Upper lobe of left lung (tissue), 6 donors: ENCODE data around the gene CD247. TPM values are rescaled to one million over a fixed set of nuclear protein-coding genes. Genes with fewer than 3 reads are reported as not detected.
A peak's percentile ranks its signal among the peaks of the same experiment; 100 is the strongest.

Source experiments
- ATAC-seq, 2 donors: fragments of 200-7000 bp; cut with Tn5 transposase; one replicate each; pipeline ENCODE4 v1.9.1; 2022; ENCODE audit warnings: mild to moderate bottlenecking in 2 of 2, moderate library complexity in 2 of 2; ENCODE audit not compliant: low FRiP score in 2 of 2
- DNase-seq, 2 donors: peaks; one replicate each; pipeline ENCODE4 v3.0.0-alpha.2; 2019 to 2020
- H3K27ac ChIP-seq, 4 donors: fragments of 200-600 bp; sonication (generic); one replicate each; pipeline ENCODE4 v1.5.1; 2016 to 2019
- H3K27me3 ChIP-seq, 4 donors: fragments of 200-600 bp; sonication (generic); one replicate each; pipeline ENCODE4 v1.5.1; 2017 to 2019
- H3K36me3 ChIP-seq, 4 donors: fragments of 200-600 bp; sonication (generic); one replicate each; pipeline ENCODE4 v1.5.1; 2016 to 2019
- H3K4me1 ChIP-seq, 4 donors: fragments of 200-600 bp; sonication (generic); one replicate each; pipeline ENCODE4 v1.5.1; 2018 to 2019
- H3K4me3 ChIP-seq, 4 donors: fragments of 200-600 bp; sonication (generic); one replicate each; pipeline ENCODE4 v1.5.1; 2017 to 2019; ENCODE audit warnings: mild to moderate bottlenecking in 2 of 4, moderate library complexity in 1 of 4
- H3K9me3 ChIP-seq, 4 donors: fragments of 200-600 bp; sonication (generic); one replicate each; pipeline ENCODE4 v1.5.1; 2018 to 2019
- EP300 ChIP-seq, 4 donors: sonication (generic); formaldehyde crosslinking; IDR thresholded peaks; one replicate each; pipeline ENCODE4 v1.5.1; 2017; ENCODE audit warnings: antibody characterized with exemption in 4 of 4, control low read depth in 2 of 4
- POLR2A ChIP-seq, 4 donors: fragments of 450-650 bp; IDR thresholded peaks; one replicate each; pipeline ENCODE4 v1.5.1; 2016 to 2017; ENCODE audit warnings: antibody characterized with exemption in 4 of 4, mild to moderate bottlenecking in 2 of 4
- POLR2AphosphoS5 ChIP-seq, 2 donors: sonication (generic); formaldehyde crosslinking; IDR thresholded peaks; one replicate each; pipeline ENCODE4 v1.5.1; 2017; ENCODE audit warnings: antibody characterized with exemption in 2 of 2
- WGBS, 2 donors: methylation state at CpG; one replicate each; pipeline ENCODE4 v1.1.5; 2017 to 2018; 5-methylcytosine and 5-hydroxymethylcytosine counted together
- total RNA-seq, 6 donors: library from RNA; depleted of rRNA in 4 of 6; stranded (reverse); fragments of >200 nt in 4 of 6; gene quantifications; one replicate each; pipeline versions ENCODE4 v1.1.0 to v1.2.1, GENCODE V29; 2016 to 2021
- TF ChIP-seq, protein P1 (sequence below), 6 experiments: fragments of 450-650 bp in 4 of 6; fragments of 200-600 bp in 2 of 6; sonication (generic) in 2 of 6; IDR thresholded peaks; one replicate each; pipeline ENCODE4 v1.5.1; 2016 to 2019; ENCODE audit warnings: antibody characterized with exemption in 6 of 6
- donor health status: DM: no; HTN: no; CAD: no; lungs with moderate emphysema.
- donor health status: DM: no; HTN: yes; CAD: no; lungs with severe emphysema.

CD247 gene
- total RNA-seq, 6 donors from 2014 or later = 5.0 to 14.7 (median 8.7) TPM

DNA sequence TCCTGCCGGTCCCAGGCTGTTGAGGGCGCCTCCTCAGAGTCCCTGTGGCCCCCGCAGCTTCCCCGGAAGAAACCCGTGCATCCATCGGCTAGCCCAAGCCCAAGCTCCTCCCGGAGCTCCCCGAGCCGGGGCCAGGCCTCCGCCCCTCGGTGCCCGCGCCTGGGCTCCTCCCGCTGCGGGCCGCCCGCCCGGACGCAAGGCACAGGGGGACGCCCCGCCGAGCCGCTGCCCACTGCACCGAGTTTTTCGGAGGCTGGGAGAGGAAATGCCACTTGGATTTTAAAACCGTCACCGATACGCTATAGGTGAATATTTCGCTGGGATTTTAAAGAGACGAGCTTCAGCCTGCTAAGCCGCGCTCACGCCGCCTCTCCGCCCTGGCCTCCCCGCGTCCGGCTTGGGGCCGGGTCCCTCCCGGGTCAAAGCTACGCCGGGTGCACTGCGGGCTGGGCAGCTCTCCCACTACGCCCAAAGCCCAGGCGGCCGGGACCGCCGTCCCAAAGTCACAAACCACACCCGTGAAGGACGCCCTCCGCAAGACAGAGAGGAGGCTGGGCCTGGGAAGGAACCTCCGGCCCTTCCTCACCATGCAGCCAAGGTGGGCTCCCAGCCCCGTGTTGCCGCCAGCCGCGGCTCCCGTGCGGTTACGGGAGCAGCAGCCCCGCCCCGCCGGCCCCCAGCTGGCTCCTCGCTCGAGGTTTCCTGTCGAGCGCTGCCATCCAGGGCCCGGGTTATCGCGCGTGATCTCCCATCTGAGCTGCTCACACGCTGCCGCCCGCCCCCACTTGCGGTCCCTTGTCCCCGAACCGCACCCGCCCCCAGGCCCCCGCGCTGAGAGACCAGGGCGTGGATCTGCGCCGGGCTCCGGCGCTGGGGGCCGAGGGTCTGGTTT, 63.2 kb downstream of the CD247 start:
- H3K36me3 ChIP-seq = no peaks in the 10 kb centered on the region
- DNase-seq (peak; percentile 80 to 94), ATAC-seq (peak; percentile 71 to 91)
- peak overlapping the region; percentile 58 to 84 (median 68) for H3K4me3 ChIP-seq
- TF ChIP-seq POLR2AphosphoS5 (IDR thresholded peaks at IDR 0.05) = peak in 1 of 2 donors; percentile 3
- peak in 2 of 4 donors; percentile 27 to 65 for TF ChIP-seq POLR2A (IDR thresholded peaks at IDR 0.05)
- TF ChIP-seq, protein P1, sequence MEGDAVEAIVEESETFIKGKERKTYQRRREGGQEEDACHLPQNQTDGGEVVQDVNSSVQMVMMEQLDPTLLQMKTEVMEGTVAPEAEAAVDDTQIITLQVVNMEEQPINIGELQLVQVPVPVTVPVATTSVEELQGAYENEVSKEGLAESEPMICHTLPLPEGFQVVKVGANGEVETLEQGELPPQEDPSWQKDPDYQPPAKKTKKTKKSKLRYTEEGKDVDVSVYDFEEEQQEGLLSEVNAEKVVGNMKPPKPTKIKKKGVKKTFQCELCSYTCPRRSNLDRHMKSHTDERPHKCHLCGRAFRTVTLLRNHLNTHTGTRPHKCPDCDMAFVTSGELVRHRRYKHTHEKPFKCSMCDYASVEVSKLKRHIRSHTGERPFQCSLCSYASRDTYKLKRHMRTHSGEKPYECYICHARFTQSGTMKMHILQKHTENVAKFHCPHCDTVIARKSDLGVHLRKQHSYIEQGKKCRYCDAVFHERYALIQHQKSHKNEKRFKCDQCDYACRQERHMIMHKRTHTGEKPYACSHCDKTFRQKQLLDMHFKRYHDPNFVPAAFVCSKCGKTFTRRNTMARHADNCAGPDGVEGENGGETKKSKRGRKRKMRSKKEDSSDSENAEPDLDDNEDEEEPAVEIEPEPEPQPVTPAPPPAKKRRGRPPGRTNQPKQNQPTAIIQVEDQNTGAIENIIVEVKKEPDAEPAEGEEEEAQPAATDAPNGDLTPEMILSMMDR (IDR thresholded peaks at IDR 0.05) = peak in 1 of 6 experiments; percentile 6
- no peak for TF ChIP-seq EP300 (IDR thresholded peaks at IDR 0.05)
- 0 to 4% methylated on average over 10 to 39 of the region's 85 CpGs for WGBS, 2 donors
- peaks cover 5 to 10% (median 7%) of the 10 kb centered on the region in 4 donors for H3K4me1 ChIP-seq
- H3K27me3 ChIP-seq = no peaks in the 10 kb centered on the region
- H3K27ac ChIP-seq = peak overlapping the region; percentile 72 to 87 (median 86)
- H3K9me3 ChIP-seq = no peaks in the 10 kb centered on the region

- H3K27ac ChIP-seq = peak overlapping the region; percentile 72 to 87 (median 86)
- peaks cover 5 to 10% (median 7%) of the 10 kb centered on the region in 4 donors for H3K4me1 ChIP-seq
- peak overlapping the region; percentile 58 to 84 (median 68) for H3K4me3 ChIP-seq
- H3K27me3 ChIP-seq = no peaks in the 10 kb centered on the region
- no peaks in the 10 kb centered on the region for H3K36me3 ChIP-seq
- TF ChIP-seq EP300 (IDR thresholded peaks at IDR 0.05) (no peak), POLR2AphosphoS5 (IDR thresholded peaks at IDR 0.05) (no peak), POLR2A (IDR thresholded peaks at IDR 0.05) (no peak)
- TF ChIP-seq, protein P1 (IDR thresholded peaks at IDR 0.05) = no peak
- H3K9me3 ChIP-seq = no peaks in the 10 kb centered on the region
- DNase-seq = no peak
- no peak for ATAC-seq
- 29 to 84% methylated on average over 6 to 18 of the region's 19 CpGs for WGBS, 2 donors
These were observed 63.9 kb downstream of the CD247 start for GRCh38 chr1:167454304-167454893.

GRCh38 chr1:167453123-167453522, 65.2 kb downstream of the CD247 start:
- TF ChIP-seq POLR2A (IDR thresholded peaks at IDR 0.05) (no peak), POLR2AphosphoS5 (IDR thresholded peaks at IDR 0.05) (no peak), EP300 (IDR thresholded peaks at IDR 0.05) (no peak)
- TF ChIP-seq, protein P1 (IDR thresholded peaks at IDR 0.05) = no peak
- DNase-seq = no peak

GRCh38 chr1:167452483-167452882, 65.8 kb downstream of the CD247 start:
- Histone ChIP-seq H3K4me1 (peaks cover 5 to 10% (median 7%) of the 10 kb centered on the region in 4 donors), H3K4me3 (no peak overlapping the region), H3K9me3 (no peaks in the 10 kb centered on the region), H3K27me3 (no peaks in the 10 kb centered on the region), H3K36me3 (no peaks in the 10 kb centered on the region), H3K27ac (no peak overlapping the region)
- 84 to 87% methylated on average over 8 of the region's 8 CpGs for WGBS, 2 donors
- TF ChIP-seq, protein P1 (IDR thresholded peaks at IDR 0.05) = no peak
- TF ChIP-seq POLR2A (IDR thresholded peaks at IDR 0.05) (no peak), POLR2AphosphoS5 (IDR thresholded peaks at IDR 0.05) (no peak), EP300 (IDR thresholded peaks at IDR 0.05) (no peak)
- ATAC-seq (no peak), DNase-seq (no peak)

More at GRCh38 chr1:167453123-167453522, 65.2 kb downstream of the CD247 start:
- H3K4me3 ChIP-seq = no peak overlapping the region
- ATAC-seq = no peak
- 63 to 66% methylated on average over 6 of the region's 6 CpGs for WGBS, 2 donors
- no peak overlapping the region for H3K27ac ChIP-seq
- H3K4me1 ChIP-seq = peaks cover 5 to 10% (median 7%) of the 10 kb centered on the region in 4 donors
- no peaks in the 10 kb centered on the region for H3K36me3 ChIP-seq
- no peaks in the 10 kb centered on the region for H3K27me3 ChIP-seq
- H3K9me3 ChIP-seq = no peaks in the 10 kb centered on the region
